Measurements from ENCODE around the gene PTPN4.
A peak's percentile ranks its signal among the peaks of the same experiment; 100 is the strongest.

PTPN4 gene

DNA sequence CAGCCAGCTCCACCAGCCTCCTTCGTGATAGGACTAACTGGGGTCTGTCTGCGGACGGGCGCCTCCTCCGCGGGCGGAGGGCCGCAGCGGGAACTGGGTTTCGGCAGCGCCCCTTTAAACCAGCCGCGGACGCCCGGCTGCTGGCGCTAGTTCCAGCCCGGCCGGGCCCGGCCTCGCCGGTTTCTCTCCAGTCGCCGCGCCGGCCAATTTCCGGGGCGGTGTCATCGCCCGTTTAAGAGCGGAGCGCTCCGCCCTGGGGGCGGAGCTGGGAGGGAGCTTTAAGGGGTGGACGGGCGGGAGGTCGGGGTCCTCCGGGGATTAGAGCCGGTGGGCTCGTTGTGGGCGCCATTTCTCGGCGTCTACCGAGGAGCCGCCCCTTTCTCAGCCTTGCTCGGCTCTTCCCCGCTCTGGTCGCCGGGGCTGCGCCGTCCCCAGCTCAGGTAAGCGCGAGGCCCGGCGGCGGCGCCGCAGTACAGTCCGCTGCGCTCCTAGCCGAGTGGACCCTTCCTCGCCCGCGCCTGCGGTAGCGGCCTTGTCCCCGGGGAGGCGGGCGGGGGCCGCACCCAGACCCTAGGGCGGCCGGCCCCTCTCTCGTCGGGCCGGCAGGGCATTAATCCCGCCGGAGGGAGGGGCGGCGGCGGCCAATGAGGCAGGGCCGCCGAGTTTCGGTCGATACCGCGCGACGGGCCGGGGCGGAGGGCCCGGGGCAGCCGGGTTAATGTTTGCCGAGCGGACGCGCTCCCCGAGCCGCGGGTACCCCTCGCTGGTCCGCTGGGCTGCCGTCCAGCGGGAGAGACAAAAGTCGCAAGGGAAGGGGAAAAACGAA lies 253.3 kb downstream of the PTPN4 start, which contains the start of gene EPB41L5:
TSS of gene EPB41L5 (plus strand) at position 307 of the 826 bp plus-strand sequence. CDS start 6,008 bp downstream, outside the sequence.
- Histone ChIP-seq H3K27ac (peak within 1 kb of the TSS; percentile 86 to 88), H3K4me3 (peak within 1 kb of the TSS; percentile 95)
- peak; percentile 91 for DNase-seq (ENCODE audit: low spot score)
- TF ChIP-seq, protein P1, sequence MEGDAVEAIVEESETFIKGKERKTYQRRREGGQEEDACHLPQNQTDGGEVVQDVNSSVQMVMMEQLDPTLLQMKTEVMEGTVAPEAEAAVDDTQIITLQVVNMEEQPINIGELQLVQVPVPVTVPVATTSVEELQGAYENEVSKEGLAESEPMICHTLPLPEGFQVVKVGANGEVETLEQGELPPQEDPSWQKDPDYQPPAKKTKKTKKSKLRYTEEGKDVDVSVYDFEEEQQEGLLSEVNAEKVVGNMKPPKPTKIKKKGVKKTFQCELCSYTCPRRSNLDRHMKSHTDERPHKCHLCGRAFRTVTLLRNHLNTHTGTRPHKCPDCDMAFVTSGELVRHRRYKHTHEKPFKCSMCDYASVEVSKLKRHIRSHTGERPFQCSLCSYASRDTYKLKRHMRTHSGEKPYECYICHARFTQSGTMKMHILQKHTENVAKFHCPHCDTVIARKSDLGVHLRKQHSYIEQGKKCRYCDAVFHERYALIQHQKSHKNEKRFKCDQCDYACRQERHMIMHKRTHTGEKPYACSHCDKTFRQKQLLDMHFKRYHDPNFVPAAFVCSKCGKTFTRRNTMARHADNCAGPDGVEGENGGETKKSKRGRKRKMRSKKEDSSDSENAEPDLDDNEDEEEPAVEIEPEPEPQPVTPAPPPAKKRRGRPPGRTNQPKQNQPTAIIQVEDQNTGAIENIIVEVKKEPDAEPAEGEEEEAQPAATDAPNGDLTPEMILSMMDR (IDR thresholded peaks at IDR 0.05): no peak

DNA sequence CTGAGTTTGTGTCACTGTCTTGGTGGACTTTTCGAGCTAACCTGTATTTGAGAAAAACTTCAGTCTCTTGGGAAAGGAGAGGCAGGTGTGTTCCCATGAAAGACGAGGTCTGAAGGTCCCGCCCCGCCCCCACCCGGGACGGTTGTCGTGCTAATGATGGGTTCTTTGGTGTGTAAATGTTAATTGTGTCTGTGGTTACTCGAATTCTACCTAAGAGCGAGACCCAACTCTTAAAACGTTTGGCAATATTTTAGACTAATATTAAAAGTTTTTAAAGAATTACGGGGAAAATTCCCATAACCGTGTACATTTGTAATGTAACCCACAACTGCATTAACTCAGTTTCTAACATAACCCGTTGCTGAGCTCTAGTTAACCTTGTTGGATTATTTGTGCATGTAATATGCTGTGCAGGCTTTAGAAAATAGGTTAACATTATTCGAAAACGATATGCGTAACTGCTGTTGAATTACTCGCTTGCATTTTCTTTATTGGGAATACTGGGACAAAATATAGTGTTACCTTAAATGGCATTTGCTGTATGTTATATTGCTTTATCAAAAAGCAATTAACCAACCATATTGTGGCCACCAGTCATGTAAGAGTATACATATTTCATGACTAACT lies 254.0 kb downstream of the PTPN4 start:
- peak overlapping the region; percentile 86 to 88 for H3K27ac ChIP-seq
- peak overlapping the region; percentile 95 for H3K4me3 ChIP-seq
- no peak for DNase-seq (ENCODE audit: low spot score)
- TF ChIP-seq, protein P1 (IDR thresholded peaks at IDR 0.05): no peak

DNA sequence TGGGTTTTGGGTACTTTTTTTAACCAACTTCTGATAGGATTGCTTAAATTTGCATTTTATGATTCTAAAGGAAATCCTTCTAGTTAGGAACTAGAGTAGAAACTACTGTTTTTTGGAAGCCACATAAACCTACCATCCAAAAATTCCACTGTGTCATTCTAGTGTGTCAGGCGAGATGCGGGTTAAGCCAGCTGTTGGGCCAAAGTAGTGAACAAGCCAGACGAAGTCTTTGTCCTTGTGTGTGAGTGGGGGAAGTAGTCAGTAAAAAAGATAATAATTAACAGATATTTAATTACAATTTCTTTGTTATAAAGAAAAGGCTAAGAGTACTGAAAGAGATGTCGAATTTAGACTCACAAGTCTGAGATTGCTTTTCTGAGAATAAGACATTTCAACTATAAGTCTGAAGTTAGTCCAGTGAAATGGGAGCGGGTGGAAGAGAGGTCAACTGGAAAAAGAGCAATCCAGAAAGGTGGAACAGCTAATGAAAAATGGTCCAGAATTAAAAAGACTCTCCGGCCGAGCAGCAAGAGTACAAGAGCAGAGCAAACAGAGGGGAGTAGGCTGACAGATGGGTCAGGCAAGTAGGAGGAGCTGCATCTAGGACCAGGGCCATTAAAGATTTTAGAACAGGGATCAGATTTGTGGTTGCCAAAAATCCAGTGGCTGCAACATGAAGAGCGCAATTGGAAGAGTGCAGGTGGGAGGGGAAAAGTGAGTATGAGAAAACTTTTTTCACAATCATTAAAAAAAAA lies 254.7 kb downstream of the PTPN4 start:
- DNase-seq (ENCODE audit: low spot score): no peak
- TF ChIP-seq, protein P1 (IDR thresholded peaks at IDR 0.05): no peak
- Histone ChIP-seq H3K27ac (peak overlapping the region in 1 of 2 donors; percentile 86), H3K4me3 (peak overlapping the region; percentile 95)

DNA sequence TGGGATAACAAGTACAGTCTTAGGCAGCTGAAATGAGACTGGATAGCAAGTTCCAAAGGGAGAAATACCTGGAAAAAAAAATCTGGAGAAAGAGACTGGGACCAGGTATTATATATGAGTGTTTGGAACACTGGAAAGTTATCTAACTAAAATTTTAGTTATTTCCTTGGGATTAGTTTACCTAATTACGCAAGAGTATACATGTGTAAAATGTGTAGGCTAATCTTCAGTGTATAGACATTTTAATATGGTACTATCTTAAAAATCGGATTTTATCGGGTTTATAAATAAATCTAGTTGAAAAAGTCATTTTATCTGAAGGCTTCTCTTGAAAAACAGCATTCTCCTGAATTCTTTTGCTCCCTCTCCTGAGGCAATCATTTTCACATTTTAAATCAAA lies 257.1 kb downstream of the PTPN4 start:
- Histone ChIP-seq H3K4me3 (no peak overlapping the region), H3K27ac (no peak overlapping the region)
- no peak for DNase-seq (ENCODE audit: low spot score)
- TF ChIP-seq, protein P1 (IDR thresholded peaks at IDR 0.05): no peak

DNA sequence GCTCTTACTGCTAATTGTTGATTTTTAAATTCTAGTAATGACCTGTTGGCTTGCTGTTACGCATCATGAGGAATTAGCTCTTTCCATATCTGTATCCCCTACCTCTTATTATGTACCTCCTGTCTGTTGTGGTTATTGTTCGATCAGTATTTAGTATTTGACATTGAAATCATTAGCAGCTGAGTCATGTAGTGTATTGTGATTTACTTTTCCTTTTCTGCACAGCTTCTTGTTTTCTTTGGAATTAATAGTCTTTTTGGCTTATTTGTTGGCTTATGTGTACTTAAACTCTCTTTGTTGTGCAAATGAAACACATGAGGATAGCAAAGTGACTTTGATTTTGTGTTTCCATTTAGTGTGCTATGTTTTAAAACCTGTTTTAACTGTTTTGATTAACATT lies 257.5 kb downstream of the PTPN4 start:
- no peak overlapping the region for H3K4me3 ChIP-seq
- no peak for DNase-seq (ENCODE audit: low spot score)
- H3K27ac ChIP-seq: no peak overlapping the region
- TF ChIP-seq, protein P1 (IDR thresholded peaks at IDR 0.05): no peak

DNA sequence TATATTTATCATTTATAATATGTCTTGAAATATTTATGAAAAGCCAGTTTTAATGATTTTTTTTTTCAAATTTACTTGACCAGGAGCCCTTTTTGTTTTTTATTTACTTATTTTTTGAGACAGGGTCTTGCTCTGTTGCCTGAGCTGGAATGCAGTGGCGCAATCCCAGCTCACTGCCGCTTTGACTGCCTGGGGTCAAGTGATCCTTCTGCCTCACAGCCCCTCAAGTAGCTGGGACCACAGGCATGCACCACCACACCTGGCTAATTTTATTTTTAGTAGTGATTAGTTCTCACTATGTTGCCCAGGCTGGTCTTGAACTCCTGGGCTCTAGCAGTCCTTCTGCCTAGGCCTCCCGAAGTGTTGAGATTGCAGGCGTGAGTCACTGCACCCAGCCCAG lies 258.8 kb downstream of the PTPN4 start:
- Histone ChIP-seq H3K4me3 (no peak overlapping the region), H3K27ac (no peak overlapping the region)
- TF ChIP-seq, protein P1 (IDR thresholded peaks at IDR 0.05): no peak
- no peak for DNase-seq (ENCODE audit: low spot score)
